ENCODE measurements around the gene PCMTD2.

PCMTD2 gene

GRCh38 chr20:64261138-64261537, 5.6 kb downstream of the PCMTD2 start:
- no peak for DNase-seq (ENCODE audit: low read depth)
- H3K4me3 ChIP-seq (ENCODE audit: low read length), result no peak overlapping the region
- no peak for TF ChIP-seq CTCF (IDR thresholded peaks at IDR 0.05; ENCODE audit: insufficient read depth, low read depth, low read length, missing control alignments)

- no peak for TF ChIP-seq CTCF (IDR thresholded peaks at IDR 0.05; ENCODE audit: insufficient read depth, low read depth, low read length, missing control alignments)
- no peak for DNase-seq (ENCODE audit: low read depth)
- no peak overlapping the region for H3K4me3 ChIP-seq (ENCODE audit: low read length)
Measured at GRCh38 chr20:64264091-64264490, 8.5 kb downstream of the PCMTD2 start.

- H3K4me3 ChIP-seq (ENCODE audit: low read length), result no peak overlapping the region
- DNase-seq (ENCODE audit: low read depth), result no peak
- no peak for TF ChIP-seq CTCF (IDR thresholded peaks at IDR 0.05; ENCODE audit: insufficient read depth, low read depth, low read length, missing control alignments)
Measured at GRCh38 chr20:64265201-64265600, 9.7 kb downstream of the PCMTD2 start.

GRCh38 chr20:64266988-64267387, 11.4 kb downstream of the PCMTD2 start:
- no peak overlapping the region for H3K4me3 ChIP-seq (ENCODE audit: low read length)
- TF ChIP-seq CTCF (IDR thresholded peaks at IDR 0.05; ENCODE audit: insufficient read depth, low read depth, low read length, missing control alignments), result no peak
- no peak for DNase-seq (ENCODE audit: low read depth)

GRCh38 chr20:64268174-64268573, 12.6 kb downstream of the PCMTD2 start:
- TF ChIP-seq CTCF (IDR thresholded peaks at IDR 0.05; ENCODE audit: insufficient read depth, low read depth, low read length, missing control alignments), result no peak

GRCh38 chr20:64269604-64270411, 14.3 kb downstream of the PCMTD2 start:
- DNase-seq (ENCODE audit: low read depth), result no peak
- no peak overlapping the region for H3K4me3 ChIP-seq (ENCODE audit: low read length)
- no peak for TF ChIP-seq CTCF (IDR thresholded peaks at IDR 0.05; ENCODE audit: insufficient read depth, low read depth, low read length, missing control alignments)

More at GRCh38 chr20:64268174-64268573, 12.6 kb downstream of the PCMTD2 start:
- no peak overlapping the region for H3K4me3 ChIP-seq (ENCODE audit: low read length)
- no peak for DNase-seq (ENCODE audit: low read depth)

- TF ChIP-seq CTCF (IDR thresholded peaks at IDR 0.05; ENCODE audit: insufficient read depth, low read depth, low read length, missing control alignments), result no peak
- no peak overlapping the region for H3K4me3 ChIP-seq (ENCODE audit: low read length)
Measured at GRCh38 chr20:64271636-64272035, 16.1 kb downstream of the PCMTD2 start.

More at GRCh38 chr20:64271636-64272035, 16.1 kb downstream of the PCMTD2 start:
- no peak for DNase-seq (ENCODE audit: low read depth)
